Stimulated activated CD4-positive, alpha-beta T cell treated with anti-CD3 and anti-CD28 coated beads, Interleukin-4, amount 100 ng/mL, for 24 hours (primary cell): ENCODE results near the gene PIK3CD.
"Not testable (repeated sequence)": the region's sequence is repeated elsewhere in the genome, so short reads cannot be mapped to it uniquely, and the experiment has no call there.

Experiments
- DNase-seq: peaks from one replicate; pipeline ENCODE4 v3.0.0-alpha.2; 2020

The PIK3CD gene

DNA sequence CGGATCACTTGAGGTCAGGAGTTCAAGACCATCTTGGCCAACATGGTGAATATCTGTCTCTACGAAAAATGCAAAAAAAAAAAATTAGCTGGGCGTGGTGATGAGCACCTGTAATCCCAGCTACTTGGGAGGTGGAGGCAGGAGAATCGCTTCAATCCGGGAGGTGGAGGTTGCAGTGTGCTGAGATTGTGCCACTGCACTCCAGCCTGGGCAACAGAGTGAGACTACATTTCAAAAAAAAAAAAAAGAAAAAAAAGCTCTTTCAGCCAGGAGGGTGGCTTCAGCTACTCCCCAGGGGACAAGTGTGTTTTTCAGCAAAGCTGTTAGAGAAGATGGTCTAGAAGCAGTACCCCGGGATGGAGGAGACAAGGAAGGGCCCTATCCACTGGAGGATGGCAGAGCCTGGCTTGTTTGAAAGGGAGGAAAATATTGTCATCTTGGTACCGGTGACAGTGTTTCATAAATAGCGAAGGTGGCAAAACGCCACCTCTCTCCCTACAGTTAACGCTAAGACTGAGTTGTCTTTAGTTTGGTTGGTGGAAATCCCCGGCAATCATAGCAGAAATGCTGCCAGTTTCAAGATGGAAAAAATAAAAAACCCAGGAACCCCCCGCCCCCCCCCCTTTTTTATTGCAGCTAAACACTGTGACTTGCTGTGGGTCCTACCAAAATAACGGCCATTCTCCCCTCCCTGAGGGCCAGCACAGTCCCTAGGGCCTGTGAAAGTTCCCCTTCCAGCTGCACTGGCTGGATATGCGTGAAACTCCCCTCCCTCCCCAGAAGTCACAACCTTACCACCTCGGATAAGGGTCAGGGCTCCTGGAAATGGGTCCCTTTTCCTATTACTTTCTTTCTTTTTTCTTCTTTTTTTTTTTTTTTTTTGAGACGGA is 3.5 kb downstream of the PIK3CD start:
- peak; percentile 74 for DNase-seq

DNA sequence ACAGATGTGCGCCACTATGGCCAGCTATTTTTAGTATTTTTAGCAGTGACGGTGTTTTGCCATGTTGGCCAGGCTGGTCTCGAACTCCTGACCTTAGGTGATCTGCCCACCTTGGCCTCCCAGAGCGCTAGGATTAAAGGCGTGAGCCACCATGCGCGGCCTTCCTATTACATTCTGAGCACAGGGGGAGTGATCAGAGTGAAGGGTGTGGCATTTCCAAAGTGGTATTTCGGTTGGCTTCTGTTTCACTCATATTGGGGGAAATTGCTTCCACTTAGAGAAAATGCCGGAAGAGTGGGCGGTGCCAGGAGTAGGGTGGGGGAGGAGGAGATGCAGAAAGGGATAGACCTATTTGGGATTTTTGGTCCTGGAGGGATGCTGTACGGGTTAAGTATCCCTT is 4.3 kb downstream of the PIK3CD start:
- DNase-seq, result no peak

DNA sequence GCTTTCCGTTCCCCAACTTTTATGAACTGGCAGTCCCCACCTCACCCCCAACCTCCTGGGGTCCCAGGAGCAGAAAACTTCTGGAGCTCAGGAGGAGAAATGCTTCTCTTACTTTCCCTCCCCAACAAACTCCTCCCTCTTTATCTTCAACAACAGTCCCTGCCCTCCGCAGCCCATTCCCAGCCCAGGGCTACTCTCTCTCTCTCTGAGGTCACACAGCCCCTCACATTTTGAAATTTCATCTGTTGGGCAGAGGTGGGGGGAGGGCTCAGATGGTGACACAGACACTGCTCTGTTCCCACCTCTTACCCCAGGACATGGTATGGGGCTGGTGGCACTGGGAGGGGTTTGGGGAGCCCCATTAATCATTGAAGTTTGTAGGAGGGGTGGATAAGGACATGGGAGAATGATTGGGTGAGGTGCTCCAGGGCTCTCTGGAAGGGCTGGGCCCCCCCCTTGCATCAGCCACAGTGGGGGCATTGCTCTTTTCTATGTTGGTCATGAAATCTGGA is 6.0 kb downstream of the PIK3CD start:
- DNase-seq, result peak; percentile 21

DNA sequence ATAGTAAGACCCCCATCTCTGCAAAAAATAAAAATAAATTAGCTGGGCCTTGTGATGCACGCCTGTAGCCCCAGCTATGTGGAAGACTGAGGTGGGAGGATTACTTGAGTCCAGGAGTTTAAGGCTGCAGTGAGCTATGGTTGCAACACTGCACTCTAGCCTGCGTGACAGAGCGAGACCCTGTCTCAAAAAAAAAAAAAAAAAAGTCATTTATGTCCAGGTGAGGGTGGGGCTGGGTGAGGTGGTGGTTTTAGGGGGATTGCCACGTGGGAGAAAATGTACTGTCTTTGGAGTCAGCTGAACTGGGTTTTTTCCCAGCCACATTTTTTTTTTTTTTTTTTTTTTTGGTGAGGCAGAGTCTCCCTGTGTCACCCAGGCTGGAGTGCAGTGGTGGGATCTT is 6.7 kb downstream of the PIK3CD start:
- DNase-seq, result peak; percentile 30

DNA sequence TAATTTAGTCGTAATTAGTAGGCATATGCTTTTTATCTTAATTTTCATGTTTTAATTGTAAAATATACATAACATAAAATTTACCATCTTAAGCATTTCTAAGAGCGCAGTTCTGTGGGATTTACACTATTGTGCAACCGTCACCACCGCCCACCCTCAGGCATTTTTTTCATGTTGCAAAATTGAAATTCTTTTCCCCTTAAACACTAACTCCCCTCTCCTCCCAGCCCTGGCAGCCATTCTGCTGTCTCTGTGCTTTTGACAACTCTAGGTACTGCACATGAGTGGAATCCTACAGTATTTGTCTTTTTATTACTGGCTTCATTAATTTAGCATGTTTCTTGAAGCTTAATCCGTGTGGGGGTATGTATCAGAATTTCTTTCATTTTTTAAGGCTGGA is 7.8 kb downstream of the PIK3CD start:
- DNase-seq, result no peak

DNA sequence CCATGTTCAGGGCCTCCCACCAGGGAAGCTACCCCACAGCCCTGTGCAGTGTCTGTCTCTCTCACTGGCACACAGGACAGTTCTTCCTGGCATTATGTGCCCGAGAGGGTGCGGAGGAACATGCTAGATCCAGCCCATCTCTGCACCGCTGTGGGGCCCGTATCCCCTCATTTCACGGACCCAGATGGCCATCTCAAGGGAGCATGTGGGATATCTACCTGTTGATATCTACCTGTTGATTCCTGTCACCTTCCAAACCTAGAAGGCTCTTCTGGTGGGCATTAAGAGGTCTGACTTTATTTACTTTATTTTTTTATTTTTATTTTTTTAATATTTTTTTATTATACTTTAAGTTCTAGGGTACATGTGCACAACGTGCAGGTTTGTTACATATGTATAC is 11.7 kb downstream of the PIK3CD start:
- DNase-seq, result no peak

DNA sequence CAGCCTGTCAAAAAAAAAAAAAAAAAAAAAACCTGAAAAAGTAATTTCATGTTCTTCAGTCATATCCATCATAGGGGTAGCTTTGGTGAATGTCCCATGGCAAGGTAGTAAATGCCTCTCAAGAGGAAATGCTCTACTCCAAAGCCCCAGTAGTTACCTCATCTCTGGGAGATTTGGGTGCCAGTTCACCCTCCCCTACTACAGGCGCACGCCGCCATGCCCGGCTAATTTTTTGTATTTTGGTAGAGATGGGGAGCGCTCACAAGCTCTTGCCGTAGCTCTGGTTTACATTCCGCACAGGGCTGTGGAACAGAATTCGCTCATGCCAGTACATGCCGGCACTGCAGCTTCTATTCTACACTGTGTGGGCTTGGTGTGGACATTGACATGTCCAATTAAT is 13.7 kb downstream of the PIK3CD start:
- DNase-seq, result no peak

DNA sequence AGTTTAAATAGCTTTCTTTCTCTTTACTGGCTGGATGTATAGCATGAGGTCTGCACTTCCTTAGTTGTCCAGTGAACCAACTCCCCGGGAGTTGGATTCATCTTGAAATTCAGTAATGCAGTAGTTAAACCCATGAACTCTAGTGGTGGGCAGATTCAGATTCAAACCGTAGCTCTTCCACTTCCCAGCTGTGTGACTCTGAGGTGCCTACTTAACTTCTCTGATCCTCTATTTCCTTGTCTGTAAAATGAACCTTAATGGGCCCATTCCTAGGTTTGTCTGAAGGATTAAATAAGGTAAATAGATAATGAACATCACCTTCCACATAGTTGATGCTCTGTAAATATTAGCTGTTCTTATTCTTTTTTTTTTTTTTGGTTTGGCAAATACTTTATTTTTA is 16.5 kb downstream of the PIK3CD start:
- no peak for DNase-seq

DNA sequence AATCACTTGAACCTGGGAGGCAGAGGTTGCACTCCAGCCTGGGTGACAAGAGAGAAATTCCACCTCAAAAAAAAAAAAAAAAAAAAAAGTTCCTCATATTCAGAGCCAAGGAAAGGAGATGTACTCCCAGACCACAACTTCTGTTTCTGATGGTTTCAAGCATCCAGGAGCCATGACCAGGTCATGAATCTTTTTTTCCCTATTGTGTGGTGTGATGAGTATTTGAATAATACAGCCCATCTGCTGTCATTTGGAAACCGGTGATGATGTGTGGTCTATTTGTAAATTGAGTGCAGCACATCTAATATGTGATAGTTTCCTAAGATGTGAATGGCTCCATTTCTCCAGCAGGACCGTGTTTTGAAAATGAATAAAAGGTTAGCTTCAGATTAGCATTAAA is 18.6 kb downstream of the PIK3CD start:
- no peak for DNase-seq

DNA sequence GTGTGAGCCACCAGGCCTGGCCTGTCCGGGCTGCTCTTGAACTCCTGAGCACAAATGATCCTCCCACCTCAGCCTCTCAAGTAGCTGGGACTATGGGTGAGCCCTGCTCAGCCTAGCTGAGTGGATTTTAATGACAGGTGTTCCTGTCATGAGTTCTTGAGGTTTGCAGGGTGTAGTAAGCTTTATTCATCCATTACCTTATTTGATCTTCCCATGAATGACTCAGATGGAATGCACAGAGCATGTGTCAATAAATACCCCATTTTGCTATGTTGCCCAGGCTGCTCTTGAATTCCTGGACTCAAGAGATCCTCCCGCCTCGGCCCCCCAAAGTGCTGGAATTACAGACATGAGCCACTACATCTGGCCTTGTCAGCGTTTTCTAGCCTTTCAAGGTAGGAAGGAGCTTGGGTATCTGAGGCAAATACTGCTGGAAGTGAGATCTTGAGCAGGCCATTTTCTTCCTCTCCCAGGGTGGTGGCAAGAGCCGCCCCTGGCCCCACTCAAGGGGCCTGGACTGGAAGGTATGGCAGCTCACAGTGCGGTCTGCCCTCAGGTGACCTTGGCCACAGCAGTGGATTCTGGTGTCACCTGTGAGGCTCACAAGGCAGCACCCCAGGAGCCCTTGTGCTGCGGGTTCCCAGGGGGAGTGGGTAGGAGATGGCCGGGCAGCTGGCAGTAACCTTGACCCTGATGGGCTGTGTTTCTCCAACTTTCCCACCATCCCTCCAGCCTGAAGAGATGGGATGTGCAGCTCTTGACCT is 20.0 kb downstream of the PIK3CD start:
- no peak for DNase-seq

DNA sequence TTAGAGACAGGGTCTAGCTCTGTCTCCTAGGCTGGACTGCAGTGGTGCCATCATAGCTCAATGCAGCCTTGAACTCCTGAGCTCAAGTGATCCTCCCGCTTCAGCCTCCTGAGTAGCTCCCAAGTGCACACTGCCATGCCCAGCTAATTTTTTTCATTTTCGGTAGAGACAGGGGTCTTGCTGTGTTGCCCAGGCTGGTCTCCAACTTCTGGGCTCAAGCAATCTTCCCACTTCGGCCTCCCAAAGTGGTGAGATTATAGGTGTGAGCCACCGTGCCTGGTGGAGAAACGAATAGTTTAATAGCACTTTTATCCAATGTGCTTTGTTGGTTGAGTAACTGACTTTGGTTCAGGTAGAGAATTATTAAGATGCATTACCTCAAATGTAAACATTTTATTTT is 20.9 kb downstream of the PIK3CD start:
- no peak for DNase-seq

DNA sequence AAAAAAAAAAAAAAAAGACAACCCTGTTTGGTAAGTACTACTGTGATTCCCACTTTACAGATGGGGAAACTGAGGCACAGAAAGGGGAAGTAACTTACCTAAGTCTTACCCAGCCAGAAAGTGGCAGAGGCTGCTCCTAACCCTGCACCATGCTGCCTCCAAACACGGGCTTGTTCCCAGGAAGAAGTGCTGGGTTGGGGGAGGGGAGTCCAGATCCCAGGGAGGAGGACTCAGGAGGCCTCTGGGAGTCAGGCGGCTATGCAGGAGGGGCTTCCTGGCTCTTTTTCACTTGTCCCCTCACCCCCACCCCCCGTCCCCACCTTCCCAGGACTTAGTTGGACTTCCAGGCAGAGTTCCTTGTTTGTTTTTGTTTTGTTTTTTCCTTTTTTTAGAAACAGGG is 23.9 kb downstream of the PIK3CD start:
- DNase-seq, result no peak

DNA sequence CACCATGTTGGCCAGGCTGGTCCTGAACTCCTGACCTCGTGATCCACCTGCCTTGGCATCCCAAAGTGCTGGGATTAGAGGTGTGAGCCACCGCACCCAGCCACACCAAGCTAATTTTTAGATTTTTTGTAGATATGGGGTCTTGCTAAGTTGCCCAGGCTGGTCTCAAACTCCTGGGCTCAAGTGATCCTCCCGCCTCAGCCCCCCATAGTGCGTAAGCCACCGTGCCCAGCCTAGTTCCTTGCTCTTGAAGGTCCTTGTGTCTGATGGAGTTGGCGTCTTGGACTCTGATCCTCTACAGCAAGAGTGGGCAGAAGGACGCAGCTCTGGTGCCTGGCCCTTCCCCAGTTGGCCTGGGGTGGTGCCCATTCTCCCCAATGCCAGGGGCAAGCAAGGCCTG is 24.6 kb downstream of the PIK3CD start:
- DNase-seq, result not testable (repeated sequence)

DNA sequence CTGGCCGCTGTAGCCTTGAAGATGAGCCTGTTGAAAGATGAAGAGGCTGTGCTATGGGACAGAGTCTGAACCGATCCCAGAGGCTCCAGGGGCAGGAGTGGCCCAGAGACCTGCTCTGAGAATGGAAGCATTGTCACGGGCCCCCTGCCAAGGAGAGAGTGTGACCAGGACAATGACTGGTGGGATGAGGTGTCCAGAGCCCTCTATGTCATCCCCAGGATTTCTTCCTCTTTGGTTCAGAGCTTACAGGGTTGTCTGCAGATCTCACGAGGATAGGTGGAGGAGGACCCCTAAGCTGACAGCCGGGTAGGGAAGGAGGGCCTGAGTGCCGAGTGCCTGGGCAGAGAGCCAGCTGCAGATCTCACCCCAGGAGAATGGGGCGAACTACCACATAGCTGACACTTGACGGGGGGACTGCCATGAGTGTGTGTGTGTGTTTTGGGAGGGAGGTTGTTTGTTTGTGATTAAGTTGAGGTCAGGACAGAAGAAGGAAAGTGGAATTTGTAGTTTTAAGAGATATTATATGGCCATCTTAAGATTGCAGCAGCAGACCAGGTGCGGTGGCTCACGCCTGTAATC is 25.4 kb downstream of the PIK3CD start:
- no peak for DNase-seq

DNA sequence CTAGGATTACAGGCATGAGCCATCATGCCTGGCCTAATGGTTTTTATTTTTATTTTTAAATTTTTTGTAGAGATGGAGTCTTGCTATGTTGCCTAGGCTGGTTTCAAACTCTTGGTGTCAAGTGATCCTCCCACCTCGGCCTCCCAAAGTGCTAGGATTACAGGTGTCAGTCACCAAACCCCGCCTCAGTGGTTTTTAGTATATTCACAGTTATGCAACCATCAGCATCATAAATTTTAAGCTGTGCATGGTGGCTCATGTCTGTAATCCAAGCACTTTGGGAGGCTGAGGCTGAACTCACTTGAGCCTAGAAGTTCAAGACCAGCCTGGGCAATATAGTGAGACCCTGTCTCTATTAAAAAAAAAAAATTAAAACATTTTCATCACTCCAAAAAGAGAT is 28.6 kb downstream of the PIK3CD start:
- no peak for DNase-seq

DNA sequence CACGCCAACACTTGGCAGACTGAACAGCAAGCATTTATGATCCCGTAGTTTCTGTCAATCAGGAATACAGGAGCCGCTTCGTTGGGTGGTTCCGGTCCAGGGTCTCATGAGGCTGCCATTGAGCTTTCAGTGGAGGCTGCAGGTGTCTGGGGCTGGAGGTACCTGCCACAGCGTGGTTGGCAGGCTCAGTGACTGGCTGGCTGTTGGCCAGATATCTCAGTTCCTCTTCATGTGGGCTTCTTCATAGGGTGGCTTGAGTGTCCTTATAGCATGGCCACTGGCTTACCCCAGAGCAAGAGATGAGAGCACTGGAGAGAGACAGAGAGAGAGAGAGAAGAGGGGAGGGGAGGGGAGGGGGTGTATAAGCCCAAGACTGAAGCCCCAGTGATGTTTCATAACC is 29.3 kb downstream of the PIK3CD start:
- DNase-seq, result no peak

DNA sequence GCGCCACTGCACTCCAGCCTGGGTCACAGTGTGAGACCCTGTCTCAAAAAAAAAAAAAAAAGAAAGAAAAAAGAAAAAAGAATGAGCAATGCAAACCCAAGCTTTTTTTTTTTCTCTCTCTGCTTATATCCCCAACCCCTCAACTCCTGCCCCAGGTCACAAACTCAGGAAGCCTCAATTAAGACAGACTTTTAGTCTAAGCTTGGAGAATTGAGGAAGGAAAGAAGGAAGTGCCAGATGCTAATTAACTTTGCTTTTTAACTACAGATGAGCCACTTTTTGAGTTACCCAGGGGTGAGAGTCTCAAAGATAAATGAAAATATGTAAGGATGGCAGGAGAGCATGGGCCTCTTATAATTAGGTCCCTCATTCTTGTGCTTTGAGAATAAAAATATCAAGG is 33.3 kb downstream of the PIK3CD start:
- DNase-seq, result no peak

DNA sequence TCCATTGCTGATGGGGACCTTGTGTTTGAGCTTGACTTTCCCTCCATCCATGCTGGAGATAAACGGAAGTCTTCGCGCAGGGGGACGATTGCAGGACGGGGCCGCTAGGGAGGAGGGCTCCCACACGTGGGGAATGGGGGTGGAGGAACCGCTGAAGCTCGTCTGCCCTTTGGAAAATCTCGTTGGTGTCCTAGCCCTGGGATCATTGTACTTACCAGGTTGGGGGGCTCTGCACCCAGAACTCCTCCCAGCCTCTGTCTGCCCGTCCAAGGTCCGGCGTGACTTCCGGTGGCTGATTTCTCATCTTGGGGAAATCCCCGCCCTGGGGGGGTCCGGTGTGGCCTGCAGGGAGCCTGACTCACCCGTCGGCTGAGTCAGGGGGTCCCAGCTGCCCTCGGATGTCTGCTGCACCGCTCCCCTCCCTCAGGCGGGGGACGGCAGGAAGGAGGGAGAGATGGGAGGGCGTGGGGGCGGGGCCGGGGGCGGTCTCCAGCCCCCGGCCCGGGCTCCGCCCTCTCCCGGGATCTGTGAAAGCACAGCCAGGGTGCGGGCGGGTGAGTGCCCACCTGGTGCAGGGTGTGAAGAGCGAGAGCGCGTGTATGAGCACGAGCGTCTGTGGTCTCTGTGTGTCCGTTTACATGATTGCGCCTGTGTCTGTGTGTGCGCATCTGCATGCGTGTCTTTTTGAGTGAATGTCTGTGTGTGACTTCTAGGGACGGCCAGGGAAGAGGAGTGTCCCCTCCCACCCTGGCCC is 35.8 kb downstream of the PIK3CD start:
- peak; percentile 65 for DNase-seq

DNA sequence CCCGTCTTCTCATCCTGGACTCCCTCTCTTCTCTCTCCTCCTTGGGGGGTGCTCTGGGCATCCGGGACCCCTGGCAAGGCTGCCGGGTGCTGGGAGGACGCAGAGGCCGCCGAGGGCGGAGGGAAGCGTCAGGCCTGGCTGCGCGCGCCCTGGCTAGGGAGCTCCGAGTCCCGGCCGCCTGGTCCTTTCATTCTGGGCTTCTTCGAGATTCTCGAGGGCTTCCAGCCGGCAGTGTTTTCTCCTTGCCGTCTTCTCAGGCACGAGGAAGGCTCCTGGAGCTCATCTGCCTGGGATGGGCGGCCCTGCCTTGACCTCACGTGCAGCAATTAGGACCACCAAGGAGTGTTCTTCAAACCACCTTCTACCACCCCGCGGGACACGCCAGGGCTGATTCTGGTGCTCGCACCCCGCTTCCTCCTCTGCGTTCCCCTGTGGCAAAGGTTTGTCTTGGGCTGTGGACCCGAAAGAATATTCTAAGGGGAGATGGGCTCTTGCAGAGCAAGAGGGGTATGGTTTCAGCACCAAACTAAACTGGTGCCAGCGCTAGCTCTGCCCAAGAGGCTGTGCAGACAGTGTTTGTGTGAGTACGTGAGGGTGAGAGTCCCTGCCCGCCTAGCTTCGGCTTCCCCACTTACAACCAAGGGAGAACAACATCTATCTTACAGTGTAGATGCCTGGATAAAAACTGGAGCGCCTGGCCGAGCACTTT is 36.5 kb downstream of the PIK3CD start:
- DNase-seq, result no peak

DNA sequence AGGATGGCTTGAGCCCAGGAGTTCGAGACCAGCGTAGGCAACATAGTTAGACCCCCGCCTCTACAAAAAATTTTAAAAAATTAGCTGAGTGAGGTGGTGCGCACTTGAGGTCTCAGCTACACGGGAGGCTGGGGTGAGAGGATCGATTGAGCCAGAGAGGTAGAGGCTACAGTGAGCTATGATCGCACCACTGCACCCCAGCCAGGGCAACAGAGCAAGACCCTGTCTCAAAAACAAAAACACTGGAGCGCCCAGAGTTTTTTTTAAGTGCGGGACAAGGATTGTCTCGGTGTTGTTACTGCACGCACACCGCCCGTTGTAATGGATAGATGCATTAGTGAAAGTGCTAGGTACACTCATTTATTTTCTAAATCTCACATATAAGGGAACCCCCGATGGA is 37.1 kb downstream of the PIK3CD start:
- DNase-seq, result no peak

DNA sequence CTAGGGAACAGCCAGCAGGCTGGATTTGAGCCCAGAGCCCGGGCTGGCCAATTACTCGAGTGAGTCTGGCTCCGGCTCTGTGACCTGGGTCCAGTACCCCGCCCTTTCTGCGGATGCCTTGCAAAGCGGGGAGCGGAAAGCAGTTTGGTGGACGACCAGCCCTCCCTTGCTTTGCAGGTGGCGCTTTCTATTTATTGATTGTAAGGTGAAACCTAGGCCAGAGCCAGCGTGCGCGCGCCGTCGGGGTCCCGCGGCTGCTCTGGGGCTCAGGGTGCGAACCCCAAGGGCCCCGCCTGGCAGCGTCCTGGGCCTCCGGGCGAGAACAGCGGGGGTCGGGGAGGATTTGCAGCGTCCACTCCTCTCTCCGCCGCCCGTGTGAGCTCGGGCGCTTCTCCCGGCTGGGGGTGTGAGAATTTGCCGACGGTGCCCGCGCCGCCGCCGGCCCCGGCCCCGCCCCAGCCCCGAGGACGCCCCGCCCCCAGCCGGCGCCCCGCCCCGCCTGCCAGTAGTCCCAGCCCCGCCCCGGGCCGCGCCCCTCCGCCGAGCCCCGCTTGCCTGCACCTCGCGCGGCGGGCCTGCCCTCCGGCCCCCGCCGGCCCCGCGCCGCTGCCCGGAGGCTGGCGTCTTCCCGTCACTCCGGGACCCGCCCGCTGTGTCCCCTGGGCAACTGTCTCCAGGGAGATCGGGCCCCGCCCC is 37.6 kb downstream of the PIK3CD start:
- DNase-seq, result peak; percentile 83

DNA sequence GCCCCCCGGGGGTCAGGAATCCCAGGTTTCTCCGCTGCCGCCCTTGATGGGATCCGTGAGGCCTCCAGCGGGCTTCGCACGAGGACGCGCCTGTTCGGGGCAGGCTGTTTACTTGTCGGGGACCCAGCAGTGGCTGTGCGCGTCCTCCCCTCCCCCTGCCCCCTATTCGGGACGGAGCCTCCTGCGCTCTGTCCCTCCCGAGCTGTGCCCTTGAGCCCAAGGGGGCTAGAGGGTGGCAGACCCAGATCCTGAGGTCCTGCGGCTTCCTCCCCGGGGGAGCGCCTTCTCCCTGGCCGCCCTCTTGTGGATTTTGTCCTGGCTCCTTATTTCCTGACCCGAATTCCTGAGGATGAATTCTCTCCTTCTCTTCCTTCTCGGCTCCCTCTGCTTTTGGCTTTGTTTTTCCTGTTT is 38.4 kb downstream of the PIK3CD start:
- DNase-seq, result no peak
